CD4-positive, alpha-beta memory T cell (primary cell): ENCODE measurements around the gene TAF3. TPM values are rescaled to one million over a fixed set of nuclear protein-coding genes. Genes with fewer than 3 reads are reported as not detected.

Source experiments
- CTCF ChIA-PET: fragments of 350-600 bp; sonication (Branson Sonifier 250); formaldehyde crosslinking; loops from one replicate; lab custom pipeline; 2021; ENCODE audit warnings: inconsistent platforms; ENCODE audit not compliant: partially characterized antibody; lab: Charles Lee
- POLR2A ChIA-PET: fragments of 350-600 bp; sonication (Branson Sonifier 250); formaldehyde crosslinking; loops from one replicate; lab custom pipeline; 2021; ENCODE audit not compliant: partially characterized antibody; lab: Charles Lee
- DNase-seq, 5 donors: peaks; one replicate each; pipeline versions ENCODE4 v3.0.0 to v3.0.0-alpha.2; 2020 to 2022; ENCODE audit warnings: mixed read lengths in 1 of 5
- H3K27ac ChIP-seq: one replicate; pipeline ENCODE4 v1.7.0; 2013; ENCODE audit warnings: low read depth, low read length
- H3K27me3 ChIP-seq: 2 replicates; pipeline ENCODE4 v1.7.0; 2013; ENCODE audit warnings: mild to moderate bottlenecking, low read length, moderate library complexity; ENCODE audit not compliant: insufficient read depth
- H3K36me3 ChIP-seq: 2 replicates; pipeline ENCODE4 v1.7.0; 2013; ENCODE audit warnings: mild to moderate bottlenecking, low read length, moderate library complexity; ENCODE audit not compliant: insufficient read depth
- H3K4me1 ChIP-seq: 2 replicates; pipeline ENCODE4 v1.7.0; 2013; ENCODE audit warnings: mild to moderate bottlenecking, low read length, moderate library complexity; ENCODE audit not compliant: insufficient read depth
- H3K4me3 ChIP-seq, 2 donors: one replicate each; pipeline ENCODE4 v1.7.0; 2013; ENCODE audit warnings: low read length in 2 of 2, mild to moderate bottlenecking in 1 of 2
- H3K9me3 ChIP-seq, 2 donors: one replicate each; pipeline ENCODE4 v1.7.0; 2013; ENCODE audit warnings: low read length in 2 of 2, control low read depth in 1 of 2; ENCODE audit not compliant: control insufficient read depth in 1 of 2
- H3K27ac Mint-ChIP-seq, 7 donors: one replicate each; pipeline ENCODE4 v1.8.0; 2020 to 2021; ENCODE audit warnings: mixed read lengths in 7 of 7, mild to moderate bottlenecking in 6 of 7, inconsistent platforms in 3 of 7, moderate library complexity in 3 of 7
- H3K27me3 Mint-ChIP-seq, 2 donors: one replicate each; pipeline ENCODE4 v1.8.0; 2020 to 2021; ENCODE audit warnings: mixed read lengths in 2 of 2
- H3K36me3 Mint-ChIP-seq, 2 donors: one replicate each; pipeline ENCODE4 v1.8.0; 2020 to 2021; ENCODE audit warnings: mixed read lengths in 2 of 2, inconsistent platforms in 1 of 2, mild to moderate bottlenecking in 1 of 2
- H3K4me1 Mint-ChIP-seq, 4 donors: one replicate each; pipeline ENCODE4 v1.8.0; 2020 to 2021; ENCODE audit warnings: mixed read lengths in 4 of 4, mild to moderate bottlenecking in 1 of 4
- H3K4me3 Mint-ChIP-seq, 8 donors: one replicate each; pipeline ENCODE4 v1.8.0; 2020 to 2021; ENCODE audit warnings: mixed read lengths in 8 of 8, mild to moderate bottlenecking in 7 of 8, moderate library complexity in 6 of 8, inconsistent platforms in 3 of 8
- H3K9me3 Mint-ChIP-seq, 8 donors: one replicate each; pipeline ENCODE4 v1.8.0; 2020 to 2021; ENCODE audit warnings: mixed read lengths in 8 of 8, mild to moderate bottlenecking in 5 of 8, inconsistent platforms in 3 of 8, moderate library complexity in 1 of 8
- intact Hi-C: fragments of 100-400 bp; cut with micrococcal nuclease; formaldehyde crosslinking; loops from one replicate; pipeline ENCODE4 v1.15.1; 2023
- polyA plus RNA-seq, 2 donors: library from polyadenylated mRNA; unstranded; fragments of 300-500 nt; fragmentation: Illumina TruSeq; gene quantifications; one replicate each; pipeline ENCODE4 v1.2.3, GENCODE V29; 2021
- total RNA-seq, 2 experiments: library from RNA; stranded (reverse); gene quantifications; one replicate each; pipeline ENCODE4 v1.2.3, GENCODE V29; 2021

Gene TAF3
- total and polyA plus RNA-seq, 4 experiments from 2014 or later = 3.0 to 21.8 (median 18.5) TPM

GRCh38 chr10:7787150-7787856 lies 31.0 kb upstream of the TAF3 start:
- no peak overlapping the region for H3K4me3 Mint-ChIP-seq
- peaks cover 75% of the 10 kb centered on the region for H3K4me1 ChIP-seq
- peaks cover 39 to 65% (median 50%) of the 10 kb centered on the region in 4 donors for H3K4me1 Mint-ChIP-seq
- no peaks in the 10 kb centered on the region for H3K36me3 ChIP-seq
- peak in 1 of 5 donors; percentile 1 for DNase-seq
- no peaks in the 10 kb centered on the region for H3K27me3 ChIP-seq
- intact Hi-C loops = no loop called here
- H3K9me3 ChIP-seq = no peaks in the 10 kb centered on the region
- H3K4me3 ChIP-seq = peak overlapping the region; percentile 91 to 99
- peak overlapping the region; percentile 75 for H3K27ac ChIP-seq
- no peaks in the 10 kb centered on the region for H3K27me3 Mint-ChIP-seq
- H3K9me3 Mint-ChIP-seq = no peaks in the 10 kb centered on the region
- no peak overlapping the region for H3K27ac Mint-ChIP-seq
- ChIA-PET POLR2A (interaction anchor here (0.5 to 4.3 kb wide), 8 partner anchors 10 to 629 kb away, joined by 3 to 102 read pairs (median 6); partner anchors contain the start of gene TAF3), CTCF (interaction anchor here (1.0 to 1.3 kb wide), 5 partner anchors 22 to 101 kb away, joined by 3 to 9 read pairs (median 3); partner anchors contain the start of gene TAF3)
- peaks cover 13 to 29% of the 10 kb centered on the region in 2 donors for H3K36me3 Mint-ChIP-seq

- H3K9me3 ChIP-seq = no peaks in the 10 kb centered on the region
- peaks cover 13 to 32% of the 10 kb centered on the region in 2 donors for H3K36me3 Mint-ChIP-seq
- H3K27me3 ChIP-seq = no peaks in the 10 kb centered on the region
- H3K27ac ChIP-seq = peak within 1 kb of the TSS; percentile 75
- H3K27ac Mint-ChIP-seq = peak within 1 kb of the TSS in 1 of 7 donors; percentile 36
- no peaks in the 10 kb centered on the region for H3K9me3 Mint-ChIP-seq
- intact Hi-C loops = loop anchor here (1.0 to 2.0 kb wide), 2 partner anchors 30 to 1975 kb away; partner anchors contain the start of genes GDI2 and TAF3
- no peaks in the 10 kb centered on the region for H3K36me3 ChIP-seq
- H3K4me1 Mint-ChIP-seq = peaks cover 45 to 72% (median 56%) of the 10 kb centered on the region in 4 donors
- POLR2A ChIA-PET = interaction anchor here (0.5 to 4.3 kb wide), 9 partner anchors 9 to 628 kb away, joined by 3 to 102 read pairs (median 6); partner anchors contain the start of gene TAF3
- no peak within 1 kb of the TSS for H3K4me3 Mint-ChIP-seq
- peak; percentile 96 to 97 (median 97) for DNase-seq
- no peaks in the 10 kb centered on the region for H3K27me3 Mint-ChIP-seq
- CTCF ChIA-PET = interaction anchor here (1.0 to 1.3 kb wide), 5 partner anchors 21 to 102 kb away, joined by 3 to 9 read pairs (median 3); partner anchors contain the start of gene TAF3
- H3K4me3 ChIP-seq = peak within 1 kb of the TSS; percentile 91 to 99
- H3K4me1 ChIP-seq = peaks cover 77% of the 10 kb centered on the region
Observed at GRCh38 chr10:7787857-7788638, 30.3 kb upstream of the TAF3 start, which contains the start of the genes ATP5F1C and KIN. Gene ATP5F1C (plus strand): TSS chr10:7788177. CDS start chr10:7788208, 31 bp downstream. Gene KIN (minus strand): TSS chr10:7787993. CDS start chr10:7787933, 60 bp downstream.

- Histone ChIP-seq H3K4me1 (peaks cover 75% of the 10 kb centered on the region), H3K27me3 (no peaks in the 10 kb centered on the region), H3K36me3 (no peaks in the 10 kb centered on the region), H3K27ac (peak overlapping the region; percentile 75), H3K4me3 (peak overlapping the region; percentile 91 to 99), H3K9me3 (no peaks in the 10 kb centered on the region)
- POLR2A ChIA-PET = interaction anchor here (1.0 to 4.3 kb wide), 7 partner anchors 8 to 33 kb away, joined by 4 to 102 read pairs (median 6); partner anchors contain the start of gene TAF3
- no peak overlapping the region for H3K4me3 Mint-ChIP-seq
- peaks cover 9 to 27% of the 10 kb centered on the region in 2 donors for H3K36me3 Mint-ChIP-seq
- no peaks in the 10 kb centered on the region for H3K27me3 Mint-ChIP-seq
- H3K4me1 Mint-ChIP-seq = peaks cover 44 to 72% (median 55%) of the 10 kb centered on the region in 4 donors
- no peak for DNase-seq
- peak overlapping the region in 1 of 7 donors; percentile 36 for H3K27ac Mint-ChIP-seq
- intact Hi-C loops = loop anchor here (1.0 to 2.0 kb wide), 2 partner anchors 30 to 1976 kb away; partner anchors contain the start of genes GDI2 and TAF3
- H3K9me3 Mint-ChIP-seq = no peaks in the 10 kb centered on the region
- CTCF ChIA-PET = interaction anchor here (1.1 to 1.3 kb wide), 4 partner anchors 20 to 29 kb away, joined by 3 to 9 read pairs (median 4); partner anchors contain the start of gene TAF3
Observed at GRCh38 chr10:7788639-7789286, 29.5 kb upstream of the TAF3 start.

DNA sequence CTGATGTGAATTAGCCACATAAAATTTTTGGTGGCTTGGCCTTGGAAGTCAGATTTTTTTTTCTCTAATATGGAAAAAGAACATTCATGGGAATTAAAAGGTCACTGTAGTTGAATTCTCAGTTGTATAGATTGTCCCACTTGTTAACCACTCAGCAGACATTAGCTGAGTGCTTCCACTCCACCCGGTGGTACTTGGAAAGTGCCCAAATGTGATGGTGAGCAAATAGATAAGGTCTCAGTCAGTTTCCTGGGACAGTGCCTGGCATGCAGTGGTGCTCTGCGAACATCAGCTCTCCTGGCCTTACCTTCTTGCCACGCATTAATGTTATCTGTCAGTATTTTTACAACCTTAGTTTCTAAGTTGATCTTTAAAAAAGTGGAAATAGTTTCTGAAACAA lies 28.9 kb upstream of the TAF3 start:
- intact Hi-C loops = loop anchor here (2.0 kb wide), 1 partner anchor 1977 kb away; the partner anchor contains the start of gene GDI2
- Histone ChIP-seq H3K27me3 (no peaks in the 10 kb centered on the region), H3K4me3 (no peak overlapping the region), H3K27ac (no peak overlapping the region), H3K9me3 (no peaks in the 10 kb centered on the region), H3K4me1 (peaks cover 77% of the 10 kb centered on the region), H3K36me3 (no peaks in the 10 kb centered on the region)
- DNase-seq = no peak
- POLR2A ChIA-PET = interaction anchor here (4.3 kb wide), 1 partner anchor 29 kb away, joined by 102 read pairs; the partner anchor contains the start of gene TAF3
- Mint-ChIP-seq H3K27ac (peak overlapping the region in 2 of 7 donors; percentile 49 to 85), H3K4me1 (peaks cover 48 to 74% (median 55%) of the 10 kb centered on the region in 4 donors), H3K4me3 (no peak overlapping the region), H3K27me3 (no peaks in the 10 kb centered on the region), H3K36me3 (peaks cover 8 to 27% of the 10 kb centered on the region in 2 donors), H3K9me3 (no peaks in the 10 kb centered on the region)
- CTCF ChIA-PET = no interaction called here

DNA sequence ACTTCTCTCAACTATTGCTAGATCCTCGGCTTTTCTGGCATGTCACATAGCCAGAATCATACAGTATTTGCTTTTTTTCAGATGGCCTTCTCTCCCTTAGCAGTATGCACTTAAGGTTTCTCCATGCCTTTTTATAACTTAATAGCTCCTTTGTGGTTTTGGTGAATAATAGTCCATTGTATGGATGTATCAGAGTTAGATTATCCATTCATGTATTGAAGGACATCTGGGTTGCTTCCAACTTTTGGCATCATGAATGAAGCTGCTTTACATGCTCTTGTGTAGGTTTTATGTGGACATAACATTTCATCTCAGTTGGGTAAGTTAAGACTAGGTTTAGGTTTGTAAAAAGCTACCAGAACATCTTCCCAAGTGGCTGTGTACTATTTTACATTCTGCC lies 25.8 kb upstream of the TAF3 start:
- H3K36me3 Mint-ChIP-seq = peaks cover 17 to 44% of the 10 kb centered on the region in 2 donors
- H3K27ac Mint-ChIP-seq = peak overlapping the region in 2 of 7 donors; percentile 1 to 10
- H3K4me1 Mint-ChIP-seq = peaks cover 58 to 82% (median 65%) of the 10 kb centered on the region in 4 donors
- peaks cover 8% of the 10 kb centered on the region for H3K36me3 ChIP-seq
- H3K27me3 ChIP-seq = no peaks in the 10 kb centered on the region
- no peaks in the 10 kb centered on the region for H3K9me3 Mint-ChIP-seq
- no peaks in the 10 kb centered on the region for H3K9me3 ChIP-seq
- no peak overlapping the region for H3K4me3 ChIP-seq
- no peak for DNase-seq
- peaks cover 59% of the 10 kb centered on the region for H3K4me1 ChIP-seq
- CTCF ChIA-PET = interaction anchor here (0.5 kb wide), 1 partner anchor 493 kb away, joined by 3 read pairs; no protein-coding TSS in a partner anchor
- POLR2A ChIA-PET = interaction anchor here (1.2 to 1.4 kb wide), 2 partner anchors 26 kb away, joined by 3 to 4 read pairs; partner anchors contain the start of gene TAF3
- H3K4me3 Mint-ChIP-seq = peak overlapping the region in 4 of 8 donors; percentile 10 to 28 (median 18)
- H3K27ac ChIP-seq = no peak overlapping the region
- H3K27me3 Mint-ChIP-seq = no peaks in the 10 kb centered on the region
- intact Hi-C loops = no loop called here

DNA sequence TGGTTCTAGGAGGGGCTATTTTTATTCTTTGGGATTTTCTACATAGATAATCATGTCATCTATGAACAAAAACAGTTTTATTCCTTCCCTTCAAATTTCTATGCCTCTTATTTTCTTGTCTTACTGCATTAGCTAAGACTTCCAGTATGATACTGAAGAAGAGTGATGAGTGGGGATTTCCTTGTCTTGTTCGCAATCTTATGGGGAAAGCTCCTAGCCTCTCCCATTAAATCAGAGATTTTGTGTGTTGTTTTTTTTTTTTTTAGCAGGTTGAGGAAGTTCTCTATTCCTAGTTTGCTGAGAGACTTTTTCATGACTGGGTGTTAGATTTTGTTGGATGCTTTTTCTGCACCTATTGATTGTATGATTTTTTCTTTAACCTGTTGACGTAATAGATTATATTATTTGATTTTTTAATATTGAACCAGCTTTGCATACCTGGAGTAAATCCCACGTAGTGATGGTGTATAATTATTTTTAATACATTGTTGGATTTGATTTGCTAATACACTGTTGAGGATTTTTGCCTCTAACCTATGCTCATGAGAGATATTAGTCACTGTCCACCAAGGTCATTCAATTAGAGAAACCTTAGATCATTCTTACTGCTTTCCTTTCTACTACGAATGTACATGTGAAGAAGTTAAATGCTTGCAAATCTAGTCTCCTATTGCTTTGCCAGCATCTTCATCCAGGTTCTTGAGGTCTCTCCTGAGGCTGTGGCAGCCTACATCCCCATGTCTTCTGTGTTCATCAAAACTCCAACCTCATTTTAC lies 23.9 kb upstream of the TAF3 start:
- DNase-seq = no peak
- peak overlapping the region in 1 of 8 donors; percentile 66 for H3K4me3 Mint-ChIP-seq
- H3K4me1 Mint-ChIP-seq = peaks cover 50 to 72% (median 56%) of the 10 kb centered on the region in 4 donors
- peak overlapping the region in 2 of 7 donors; percentile 7 to 32 for H3K27ac Mint-ChIP-seq
- Histone ChIP-seq H3K27me3 (no peaks in the 10 kb centered on the region), H3K27ac (no peak overlapping the region), H3K36me3 (peaks cover 13% of the 10 kb centered on the region), H3K4me1 (peaks cover 50% of the 10 kb centered on the region), H3K9me3 (no peaks in the 10 kb centered on the region), H3K4me3 (no peak overlapping the region)
- no peaks in the 10 kb centered on the region for H3K9me3 Mint-ChIP-seq
- ChIA-PET CTCF (no interaction called here), POLR2A (no interaction called here)
- H3K36me3 Mint-ChIP-seq = peaks cover 22 to 52% of the 10 kb centered on the region in 2 donors
- intact Hi-C loops = no loop called here
- H3K27me3 Mint-ChIP-seq = no peaks in the 10 kb centered on the region
